G401.6 (cell line): ENCODE data around the gene SDCCAG8.
A peak's percentile ranks its signal among the peaks of the same experiment; 100 is the strongest.

Experiments
- FAIRE-seq: peaks from 2 replicates; lab custom pipeline; 2012; peaks lifted over from hg19 to GRCh38; lab: Jason Lieb, UNC

SDCCAG8 gene

DNA sequence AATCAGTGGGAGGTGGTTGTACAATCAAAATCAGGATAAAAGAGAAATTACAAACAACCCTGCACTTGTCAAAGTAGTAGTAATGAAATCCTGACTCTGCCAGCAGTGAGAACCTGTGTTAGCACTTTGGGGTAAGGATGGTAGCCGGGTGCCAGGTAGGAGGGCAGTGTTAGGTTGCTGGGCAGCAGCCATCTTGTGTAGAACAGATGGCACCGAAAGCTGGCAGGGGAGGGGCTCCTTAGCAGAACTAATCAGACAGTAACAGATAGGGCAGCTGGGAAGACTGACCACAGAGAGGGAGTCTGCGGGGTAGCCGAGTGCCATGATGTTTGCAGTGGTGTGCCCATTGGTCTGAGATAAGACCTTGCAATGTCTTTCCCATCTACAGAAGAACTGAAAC lies 137.3 kb downstream of the SDCCAG8 start:
- no peak for FAIRE-seq

DNA sequence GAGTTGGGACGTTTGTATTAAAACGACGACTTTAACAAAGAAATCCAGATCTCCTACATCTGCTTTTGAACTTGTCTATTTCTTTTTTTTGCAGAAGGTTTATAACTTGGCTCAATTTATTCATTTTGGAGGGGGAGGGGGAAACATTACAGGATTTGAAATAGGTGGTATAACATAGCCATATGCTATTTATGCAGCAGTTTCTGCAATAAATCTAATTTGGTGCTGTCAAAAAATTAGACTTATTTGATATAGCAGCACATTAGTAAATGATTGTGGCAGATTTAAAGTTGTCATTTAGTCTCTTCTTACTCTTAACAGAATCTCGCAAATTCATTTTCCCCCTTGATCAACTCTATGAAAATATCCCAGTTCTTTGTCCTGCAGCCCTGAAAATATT lies 138.2 kb downstream of the SDCCAG8 start:
- FAIRE-seq = no peak

- FAIRE-seq = no peak
Observed at GRCh38 chr1:243394601-243395464, 139.0 kb downstream of the SDCCAG8 start.

DNA sequence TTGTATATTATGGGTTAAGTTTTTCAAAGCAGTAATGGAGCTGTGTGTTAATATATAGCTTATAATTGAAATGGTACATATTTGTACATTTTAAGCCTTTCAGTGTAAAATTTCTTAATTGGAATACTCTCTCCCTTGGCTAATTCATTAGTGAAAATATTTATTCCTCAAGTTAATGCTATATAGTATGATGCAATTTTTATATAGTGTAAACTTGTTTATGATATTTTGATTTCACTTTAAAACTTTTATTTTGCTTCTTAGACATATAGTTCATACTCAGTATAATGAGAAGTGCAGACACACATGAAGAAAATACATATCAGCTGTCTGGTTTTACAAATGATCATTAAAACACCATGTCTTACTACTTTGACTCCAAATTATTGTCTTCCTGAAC lies 140.6 kb downstream of the SDCCAG8 start:
- FAIRE-seq = no peak

DNA sequence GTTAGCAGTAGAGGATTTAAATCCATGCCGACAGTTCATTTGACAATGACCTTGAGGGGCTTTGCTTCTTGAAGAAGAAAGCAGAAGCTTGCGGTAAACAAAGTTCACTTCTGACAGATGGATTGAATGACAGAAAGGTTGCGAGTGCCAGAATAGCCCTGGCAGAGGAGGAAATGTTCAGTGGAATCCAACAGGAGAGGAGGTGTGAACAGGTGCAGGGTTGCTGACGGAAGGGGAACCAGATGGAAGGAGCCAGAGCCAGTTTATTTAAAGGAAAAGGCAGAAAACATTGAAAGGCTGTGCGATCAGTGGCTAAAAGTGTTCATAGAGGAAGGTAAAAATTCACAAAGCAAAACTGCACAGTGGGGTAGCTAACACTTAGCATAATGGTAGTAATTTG lies 141.0 kb downstream of the SDCCAG8 start:
- FAIRE-seq = no peak

GRCh38 chr1:243397613-243398321 lies 141.9 kb downstream of the SDCCAG8 start:
- no peak for FAIRE-seq

- FAIRE-seq = no peak
Observed at GRCh38 chr1:243399561-243400155, 143.8 kb downstream of the SDCCAG8 start.

DNA sequence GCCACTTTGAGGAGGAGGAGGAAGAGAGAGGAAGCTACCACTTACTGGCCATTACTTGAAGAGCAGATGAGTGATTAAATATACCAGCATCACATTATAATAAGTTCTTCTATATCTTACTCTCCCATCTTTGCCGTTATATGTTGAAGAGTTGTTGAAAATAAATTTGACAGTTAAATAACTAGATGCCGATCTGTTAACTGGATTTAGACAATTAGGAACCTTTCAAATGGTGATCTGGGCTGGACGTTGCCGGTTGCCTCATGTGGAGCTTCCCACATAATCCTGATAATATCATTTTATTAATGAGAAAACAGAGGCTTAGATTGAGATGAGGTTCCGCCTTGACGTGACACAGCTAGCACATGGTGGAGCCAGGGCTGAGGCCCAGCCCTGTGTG lies 147.0 kb downstream of the SDCCAG8 start:
- no peak for FAIRE-seq

GRCh38 chr1:243406424-243406823 lies 150.6 kb downstream of the SDCCAG8 start:
- no peak for FAIRE-seq

- FAIRE-seq = no peak
Observed at GRCh38 chr1:243407284-243408018, 151.6 kb downstream of the SDCCAG8 start.

GRCh38 chr1:243408479-243408878 lies 152.6 kb downstream of the SDCCAG8 start:
- FAIRE-seq = no peak

GRCh38 chr1:243409284-243409683 lies 153.4 kb downstream of the SDCCAG8 start:
- peak; percentile 59 for FAIRE-seq

DNA sequence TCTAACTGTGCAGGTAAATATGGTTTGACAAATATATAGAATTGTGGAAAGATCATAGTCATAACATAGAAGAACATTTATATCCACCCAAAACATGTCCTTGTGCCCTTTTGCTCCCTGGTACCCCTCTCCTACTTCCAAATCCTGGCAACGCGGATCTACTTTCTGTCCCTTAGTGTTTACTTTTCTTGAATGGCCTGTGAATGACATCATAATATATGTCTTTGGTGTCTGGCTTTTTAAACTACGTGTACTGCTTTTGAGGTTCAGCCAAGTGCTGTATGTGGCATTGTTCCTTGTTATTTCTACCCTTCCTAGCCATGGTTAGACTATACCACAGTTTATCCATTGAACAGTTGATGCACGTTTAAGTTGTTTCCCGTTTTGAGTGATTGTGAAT lies 155.6 kb downstream of the SDCCAG8 start:
- no peak for FAIRE-seq

DNA sequence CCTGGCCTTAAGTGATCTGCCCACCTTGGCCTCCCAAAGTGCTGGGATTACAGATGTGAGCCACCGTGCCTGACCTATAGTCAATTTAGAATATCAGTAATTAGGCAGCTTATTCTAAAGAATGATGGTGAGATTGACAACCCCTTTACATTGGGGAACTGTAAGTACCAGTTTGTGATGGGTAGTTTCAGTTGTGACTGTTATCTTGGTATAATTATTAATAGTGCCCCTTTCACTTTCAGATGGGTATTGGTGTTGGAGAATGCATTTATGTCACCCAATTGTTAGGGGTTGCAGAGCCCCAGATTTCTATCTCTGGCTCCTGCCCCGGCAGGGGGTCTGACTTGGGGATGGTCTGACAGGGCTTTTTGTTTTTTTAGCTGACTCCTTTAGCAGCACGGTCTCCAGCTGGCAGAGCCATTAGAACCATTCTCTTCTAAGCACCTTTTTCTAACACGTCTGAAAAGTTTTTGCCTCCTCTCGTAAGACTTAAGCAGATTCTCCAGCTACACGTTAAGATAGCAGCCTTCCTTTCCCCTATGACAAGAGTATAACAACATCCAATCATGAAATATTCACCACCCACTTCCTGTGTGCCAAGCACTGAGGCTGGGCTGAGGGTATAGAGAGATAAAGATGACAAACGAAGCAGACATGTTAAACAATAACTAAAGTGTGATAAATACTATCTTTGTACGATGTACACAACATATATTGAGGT lies 157.8 kb downstream of the SDCCAG8 start:
- FAIRE-seq = no peak

DNA sequence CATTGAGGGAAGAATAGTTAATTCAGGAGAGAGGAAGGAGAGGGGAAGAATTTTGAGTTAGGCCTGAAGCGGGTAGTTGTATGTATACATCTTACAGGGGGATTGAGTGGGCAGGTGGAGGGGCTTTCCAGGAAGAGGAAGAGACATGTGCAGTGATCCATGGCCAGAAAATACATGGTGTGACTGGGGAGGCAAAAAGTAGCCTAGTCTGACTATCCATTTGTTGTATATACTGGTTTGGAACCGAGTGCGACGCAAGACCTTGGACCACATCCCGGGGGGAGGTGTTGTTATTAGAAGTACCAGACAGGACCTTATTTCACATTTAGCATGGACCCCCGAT lies 158.3 kb downstream of the SDCCAG8 start:
- no peak for FAIRE-seq

- no peak for FAIRE-seq
Observed at GRCh38 chr1:243415663-243416408, 160.0 kb downstream of the SDCCAG8 start.

- peak; percentile 6 for FAIRE-seq
Observed at GRCh38 chr1:243416495-243416894, 160.7 kb downstream of the SDCCAG8 start.

DNA sequence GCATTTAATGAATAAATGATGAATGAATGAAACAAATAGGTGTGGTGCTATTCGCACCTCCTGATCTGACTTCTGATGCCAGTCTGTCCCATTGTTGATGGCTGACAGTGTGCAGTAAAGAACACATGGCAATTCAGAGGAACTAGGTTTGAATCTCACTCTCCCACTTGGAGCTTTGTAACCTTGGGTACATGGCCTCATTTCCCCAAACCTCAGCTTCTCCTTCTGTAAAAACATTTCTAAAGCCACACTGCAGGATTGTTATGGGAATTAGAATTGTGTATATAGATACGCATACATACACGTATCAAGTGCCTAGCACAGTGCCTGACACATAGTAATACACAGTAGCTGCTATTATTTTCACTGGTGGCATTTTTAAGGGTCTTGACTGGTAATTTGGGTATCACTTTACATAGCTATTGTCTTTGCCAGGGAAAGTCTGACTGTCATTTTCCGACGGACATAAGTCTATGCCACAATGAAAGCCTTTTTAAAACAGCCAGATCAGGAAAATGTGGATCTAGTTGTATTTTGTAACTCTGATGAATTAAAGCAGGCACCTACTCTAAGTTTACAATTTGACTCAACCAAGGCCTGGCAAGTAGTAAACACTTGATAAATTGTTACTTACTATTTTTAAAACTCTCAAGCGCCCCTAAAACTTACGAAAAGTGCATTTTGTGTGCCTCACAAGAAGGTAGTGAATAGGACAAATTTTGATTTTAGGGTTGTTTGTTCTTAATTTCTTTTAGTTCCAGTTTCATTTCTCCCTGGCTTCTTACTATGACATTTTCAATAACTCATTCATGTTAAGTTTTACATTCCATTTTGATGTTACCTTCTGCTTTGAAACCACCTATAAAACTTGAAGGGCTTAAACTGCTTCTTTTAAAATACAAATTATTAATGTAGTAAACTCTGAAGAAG lies 164.4 kb downstream of the SDCCAG8 start:
- FAIRE-seq = no peak

DNA sequence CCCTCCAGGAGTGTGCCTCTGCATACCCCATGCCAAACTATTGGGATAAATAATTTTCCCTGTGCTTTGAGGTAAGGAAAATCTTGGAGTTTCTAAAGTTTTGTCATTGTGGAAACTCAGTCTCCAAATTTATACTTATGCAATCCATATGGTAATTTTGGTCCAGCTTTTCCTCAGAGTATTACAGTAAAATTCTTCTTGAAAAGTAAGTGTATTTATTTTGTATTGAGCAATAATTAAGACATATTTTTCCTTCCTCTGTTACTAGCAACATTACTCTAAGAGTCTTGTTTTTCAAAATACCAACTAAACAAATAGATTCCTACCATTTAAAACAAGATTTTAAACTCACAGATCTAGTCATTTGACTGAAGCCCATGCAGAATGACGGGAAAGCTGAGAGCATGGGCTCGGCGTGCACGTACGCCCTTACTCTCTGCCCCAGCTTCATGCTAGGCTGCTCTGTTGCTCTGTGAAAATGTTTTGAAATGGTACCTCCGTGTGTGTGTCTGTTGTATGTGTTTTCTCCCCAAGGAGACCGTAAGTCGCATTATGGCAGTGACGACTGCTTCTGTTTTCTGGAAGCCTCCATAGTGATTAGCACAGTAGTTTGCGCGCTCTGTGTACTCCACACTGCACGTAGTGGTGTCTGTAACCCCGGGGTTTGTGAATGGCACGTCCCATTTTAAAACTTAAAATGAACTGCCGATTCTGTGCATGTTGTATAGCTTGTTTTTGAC lies 165.3 kb downstream of the SDCCAG8 start:
- FAIRE-seq = no peak
